Measurements from ENCODE around the gene AP2A1. TPM values are rescaled to one million over a fixed set of nuclear protein-coding genes. Genes with fewer than 3 reads are reported as not detected.
A peak's percentile ranks its signal among the peaks of the same experiment; 100 is the strongest.

AP2A1 gene
- total and polyA plus RNA-seq, 9 of the 15 experiments (the other 6 are each of a cell fraction or from before 2014, with no cell fraction given), result 0.55 to 150 (median 31.9) TPM

GRCh38 chr19:49855676-49856573 is 89.1 kb downstream of the AP2A1 start (continued):
- TF ChIP-seq ZNF282 (CRISPR knock-in tag; IDR thresholded peaks at IDR 0.05) (no peak), ZNF668 (CRISPR knock-in tag; IDR thresholded peaks at IDR 0.05) (no peak), TBP (optimal IDR thresholded peaks at IDR 0.05; ENCODE audit: low read depth, low read length) (no peak), HINFP (tag; conservative IDR thresholded peaks at IDR 0.05; ENCODE audit: low read depth) (no peak), RBFOX2 (IDR thresholded peaks at IDR 0.05; ENCODE audit: low read depth, low read length) (peak; percentile 43), ZNF311 (CRISPR knock-in tag; IDR thresholded peaks at IDR 0.05) (no peak), EZH2 (IDR thresholded peaks at IDR 0.05; ENCODE audit: borderline replicate concordance, low read depth, low read length) (no peak), IRF2 (CRISPR knock-in tag; IDR thresholded peaks at IDR 0.05) (no peak), PCBP2 (IDR thresholded peaks at IDR 0.05; ENCODE audit: low read depth, low read length, poor library complexity, severe bottlenecking) (no peak)
